HG02571 (cell line): ENCODE results near the gene FBN2.

ENCODE experiments used
- ATAC-seq: cut with Tn5 transposase; IDR thresholded peaks from one replicate; pipeline ENCODE4 v1.9.1; 2021; ENCODE audit warnings: mild to moderate bottlenecking, moderate library complexity; ENCODE audit not compliant: unreplicated experiment

FBN2 gene

DNA sequence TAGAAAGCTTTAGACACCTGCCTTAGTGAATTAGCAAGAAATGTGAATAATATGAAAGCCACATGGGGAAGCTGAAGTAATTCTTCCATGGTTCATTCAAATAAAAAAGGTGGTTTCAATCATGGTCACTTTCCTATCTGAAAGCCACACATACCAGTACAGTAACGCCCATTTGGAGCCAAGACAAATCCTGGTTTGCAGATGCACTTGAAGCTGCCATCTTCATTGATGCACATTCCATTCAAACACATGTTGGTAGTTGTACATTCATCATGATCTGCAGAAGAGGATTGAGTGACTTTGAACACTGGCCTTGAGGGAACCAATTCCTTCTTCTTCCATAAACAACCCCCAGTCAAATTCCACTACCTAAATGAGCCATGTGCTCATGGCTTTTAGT is 161.5 kb downstream of the FBN2 start:
- no peak for ATAC-seq

DNA sequence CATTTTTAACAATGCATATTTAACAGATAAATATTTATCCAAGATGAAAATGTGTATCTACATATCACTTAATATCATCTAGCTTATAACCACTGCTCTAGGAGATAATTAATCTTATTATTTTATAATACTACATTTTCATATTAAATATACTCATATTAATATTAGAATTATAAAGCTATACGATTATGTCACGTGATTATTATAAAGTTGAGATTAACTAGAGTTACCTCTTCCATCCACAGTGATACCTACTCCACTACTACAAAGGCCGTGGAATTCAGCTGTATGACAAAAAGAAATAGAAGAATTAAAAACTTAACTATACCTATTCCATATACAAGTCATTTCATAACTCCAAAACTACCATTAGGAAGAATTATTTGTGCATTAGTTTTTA is 171.9 kb downstream of the FBN2 start:
- ATAC-seq: no peak

DNA sequence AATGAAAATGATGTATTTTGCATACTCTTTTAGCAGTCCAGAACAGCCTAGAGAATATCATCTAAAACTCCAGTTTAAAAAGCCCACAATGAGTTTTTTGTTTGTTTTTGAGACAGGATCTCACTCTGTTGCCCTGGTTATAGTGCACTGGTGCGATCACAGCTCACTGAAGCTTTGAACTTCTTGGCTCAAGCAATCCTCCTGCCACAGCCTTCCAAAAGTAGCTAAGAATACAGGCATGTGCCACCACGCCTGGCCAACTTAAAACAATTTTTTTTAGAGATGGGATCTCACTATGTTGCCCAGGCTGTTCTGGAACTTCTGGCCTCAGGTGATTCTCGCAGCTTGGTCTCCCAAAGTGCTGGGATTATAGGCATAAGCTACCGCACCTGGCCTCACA is 175.7 kb downstream of the FBN2 start:
- ATAC-seq: no peak

DNA sequence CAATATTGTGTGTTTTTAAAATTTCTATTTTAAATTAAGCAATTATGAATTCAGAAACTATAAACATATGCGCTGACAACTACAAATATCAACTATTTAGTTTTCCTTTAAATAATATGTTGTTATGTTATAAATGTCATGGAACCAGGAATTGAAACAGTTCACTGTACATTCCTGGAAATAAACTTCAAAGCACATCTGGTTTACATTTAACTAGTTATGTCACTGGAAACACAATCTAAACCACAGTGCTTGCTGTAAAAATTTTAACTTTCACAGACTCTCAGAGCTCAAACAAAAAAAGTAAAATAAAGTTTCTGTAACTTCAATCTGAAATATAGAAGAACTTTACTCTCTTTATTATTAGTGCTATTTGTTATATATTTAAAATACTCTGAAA is 179.2 kb downstream of the FBN2 start:
- no peak for ATAC-seq

DNA sequence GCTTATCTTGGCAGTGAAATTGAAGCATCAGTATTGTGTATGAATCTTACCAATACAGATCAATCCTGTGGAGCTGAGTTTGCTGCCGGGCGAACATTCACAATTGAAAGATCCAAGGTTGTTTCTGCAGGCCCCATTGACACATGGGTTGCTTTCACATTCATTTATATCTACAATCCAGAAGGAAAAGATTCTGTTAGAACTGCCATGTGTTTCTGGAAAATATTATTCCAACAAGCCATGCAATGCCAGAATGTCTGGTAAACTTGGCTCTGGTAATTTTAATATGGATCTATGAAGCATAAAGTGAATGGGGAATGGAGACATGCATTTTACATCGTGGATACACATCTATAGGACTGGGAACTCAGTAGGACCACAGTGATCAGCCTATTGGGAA is 180.8 kb downstream of the FBN2 start:
- no peak for ATAC-seq

DNA sequence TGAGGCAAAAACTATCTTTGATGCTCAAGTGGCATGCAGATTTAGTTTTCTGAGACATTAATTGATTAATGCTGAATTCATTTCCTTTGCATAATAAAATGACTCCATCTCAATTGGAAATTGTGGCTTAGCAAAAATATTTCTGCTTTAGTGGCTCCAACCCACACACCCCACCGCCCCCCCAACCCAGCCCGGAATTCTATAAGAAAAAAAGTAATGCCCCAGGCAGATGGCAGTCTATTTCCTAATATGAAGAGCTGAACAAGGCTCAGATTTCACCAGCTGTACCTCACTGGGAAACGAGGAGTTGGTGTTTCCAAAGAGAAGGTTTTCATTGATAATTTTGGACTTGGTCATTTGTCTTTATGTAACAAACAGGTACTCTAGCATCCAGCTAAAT is 182.1 kb downstream of the FBN2 start:
- ATAC-seq: no peak

DNA sequence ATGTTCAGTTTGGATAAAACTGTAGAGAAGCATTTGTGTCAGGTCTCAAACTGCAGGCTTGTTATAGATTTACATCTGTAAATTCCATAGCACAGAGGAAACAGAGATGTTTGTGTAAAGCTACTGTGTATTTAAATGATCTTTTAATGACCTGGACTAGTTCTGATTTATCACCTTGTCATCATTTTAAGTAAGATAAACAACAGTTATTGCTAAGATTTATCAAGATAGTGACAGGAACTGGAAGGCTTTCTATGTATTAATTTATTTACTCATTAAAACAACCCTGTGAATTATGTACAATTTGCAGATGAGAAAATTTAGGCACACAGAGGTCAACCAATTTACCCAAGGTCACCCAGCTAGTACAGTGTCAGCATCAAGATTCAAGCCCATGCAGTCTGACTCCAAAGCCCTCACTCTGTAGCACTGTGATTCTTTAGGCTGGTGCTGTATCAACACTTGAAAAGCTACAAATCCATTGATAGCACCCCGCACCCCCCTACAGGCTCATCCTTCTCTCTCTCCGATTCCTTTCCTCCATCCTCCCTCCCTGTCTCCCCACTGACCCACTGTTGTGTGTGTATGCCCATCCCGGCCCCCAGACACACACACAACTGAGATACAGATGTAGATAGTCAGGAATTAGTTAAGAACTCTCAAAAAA is 184.5 kb downstream of the FBN2 start:
- ATAC-seq: no peak

DNA sequence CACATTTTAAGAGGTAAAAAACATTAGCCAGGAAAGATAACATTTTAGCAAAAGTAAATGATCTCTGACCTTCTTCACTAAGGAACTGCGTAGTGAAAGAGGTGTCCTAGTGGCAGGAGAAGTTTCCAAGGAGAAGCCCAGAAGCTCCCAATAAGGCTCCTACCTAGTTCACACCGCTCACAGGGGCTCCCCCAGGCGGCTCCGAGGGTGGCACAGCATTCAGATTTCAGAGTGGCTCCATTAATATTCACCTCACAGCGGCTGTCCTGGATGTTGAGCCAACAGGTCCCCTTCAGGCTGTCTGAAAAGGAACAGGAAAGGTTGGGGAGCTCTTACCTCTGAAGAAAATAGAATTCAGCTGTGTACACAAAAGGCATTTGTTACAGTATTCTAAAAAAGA is 187.3 kb downstream of the FBN2 start:
- ATAC-seq: no peak

DNA sequence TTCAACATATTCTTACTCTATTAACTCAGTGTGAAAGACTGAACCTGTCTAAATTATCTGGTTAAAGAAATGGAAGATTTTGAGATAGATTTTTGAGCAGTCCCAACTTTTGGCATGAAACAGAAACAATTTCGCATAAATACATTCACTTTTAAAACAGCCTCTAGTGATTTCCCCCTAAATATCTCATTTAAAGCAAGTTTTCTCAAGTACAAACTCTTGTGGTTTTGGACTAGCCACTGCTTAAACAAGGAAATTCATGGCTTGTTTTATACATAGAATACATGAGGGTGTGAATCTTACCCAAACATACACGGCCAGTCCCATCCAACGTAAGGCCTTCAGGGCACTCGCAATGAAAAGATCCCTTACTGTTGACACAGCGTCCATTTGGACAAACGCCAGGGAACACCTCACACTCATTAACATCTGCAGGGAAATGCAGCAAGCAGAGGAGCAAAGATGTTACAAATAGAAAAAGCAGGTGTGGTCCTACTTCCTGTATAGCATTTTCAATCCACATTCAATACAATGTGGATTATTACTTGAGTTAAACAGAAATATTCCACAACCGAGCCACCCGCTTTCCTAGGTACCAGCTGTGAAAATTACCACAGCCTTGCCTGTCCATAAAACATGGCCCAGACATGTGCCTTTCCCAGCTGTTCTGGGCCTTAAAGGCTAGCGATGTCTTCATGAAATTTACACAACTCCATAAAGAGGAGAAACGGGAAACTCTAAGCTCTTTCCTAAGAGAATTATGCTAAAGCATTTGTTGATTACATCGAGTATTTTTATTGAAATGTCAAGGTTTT is 188.8 kb downstream of the FBN2 start:
- no peak for ATAC-seq

DNA sequence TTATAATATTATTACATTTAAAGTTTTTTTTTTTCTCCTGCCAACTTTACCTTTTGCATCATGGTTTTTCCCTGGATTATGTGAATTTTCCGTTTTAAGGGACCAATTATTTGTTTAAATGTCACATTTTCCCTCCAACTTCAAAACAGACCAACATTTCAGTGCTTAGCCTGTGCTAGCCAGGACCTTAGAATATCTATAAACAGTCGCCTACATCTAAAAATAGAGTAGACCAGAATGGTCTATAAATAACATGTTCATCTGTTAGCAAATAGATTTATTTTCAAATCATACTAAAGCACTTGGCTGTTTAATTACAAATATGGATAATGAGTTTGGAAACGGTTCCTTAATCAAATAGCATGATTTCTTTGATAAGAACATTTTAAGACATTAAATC is 192.0 kb downstream of the FBN2 start:
- no peak for ATAC-seq

DNA sequence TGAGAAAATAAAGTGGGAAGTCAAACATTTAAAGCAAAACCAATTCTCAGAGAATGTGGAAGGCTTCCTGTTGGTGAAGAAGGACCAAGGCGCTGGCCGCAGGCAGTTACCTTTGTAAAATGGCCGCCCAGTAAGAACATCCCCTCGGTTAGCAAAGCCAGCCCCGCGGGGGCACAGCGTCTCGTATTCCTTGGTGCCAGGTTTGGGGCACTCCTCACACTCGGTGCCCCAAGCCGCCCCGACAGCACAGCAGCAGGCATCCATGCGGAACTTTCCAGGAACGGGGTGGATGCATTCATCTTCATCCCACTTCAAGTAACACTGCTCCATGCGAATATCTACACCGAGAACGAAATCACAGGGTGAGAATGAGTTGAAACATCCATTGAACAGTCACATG is 192.8 kb downstream of the FBN2 start:
- ATAC-seq: no peak

DNA sequence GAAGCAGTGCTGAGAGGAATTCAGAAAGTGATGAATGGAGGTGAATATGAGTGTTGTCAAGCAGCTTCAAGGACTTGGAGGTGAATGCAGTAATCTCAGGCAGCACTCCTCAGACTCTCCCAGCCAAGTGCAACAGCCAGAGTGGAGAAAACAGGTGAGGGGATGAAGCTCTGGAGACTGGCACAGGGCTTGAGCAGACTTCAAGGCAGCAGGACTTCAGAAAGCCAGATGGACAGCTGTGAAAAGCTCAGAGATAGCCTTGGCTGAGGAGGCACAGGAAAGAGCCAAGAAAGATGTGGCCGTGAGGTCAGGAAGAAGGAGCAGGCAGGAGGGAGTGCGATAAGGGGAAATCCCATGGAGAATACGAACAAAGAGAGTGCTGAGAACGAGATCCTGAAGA is 194.9 kb downstream of the FBN2 start:
- ATAC-seq: no peak

DNA sequence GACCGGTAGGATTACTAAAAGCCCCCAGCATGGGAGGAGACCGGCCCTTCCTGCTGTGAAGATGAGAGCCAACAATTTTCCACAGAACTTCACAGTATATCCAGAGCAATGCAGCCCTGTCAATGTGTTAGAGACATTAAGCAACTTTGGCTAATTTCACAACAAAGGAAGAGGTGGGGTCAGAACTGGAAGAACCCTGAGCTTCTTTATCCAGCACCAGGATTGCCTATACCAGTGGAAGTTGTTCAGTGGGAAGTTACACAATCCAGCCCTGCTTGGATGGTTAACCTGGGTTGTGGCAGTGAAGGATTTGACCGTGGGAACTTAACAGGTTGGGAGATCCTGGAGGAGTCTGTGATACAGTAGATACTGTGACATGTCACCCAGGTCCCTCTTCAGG is 197.0 kb downstream of the FBN2 start:
- ATAC-seq: no peak

DNA sequence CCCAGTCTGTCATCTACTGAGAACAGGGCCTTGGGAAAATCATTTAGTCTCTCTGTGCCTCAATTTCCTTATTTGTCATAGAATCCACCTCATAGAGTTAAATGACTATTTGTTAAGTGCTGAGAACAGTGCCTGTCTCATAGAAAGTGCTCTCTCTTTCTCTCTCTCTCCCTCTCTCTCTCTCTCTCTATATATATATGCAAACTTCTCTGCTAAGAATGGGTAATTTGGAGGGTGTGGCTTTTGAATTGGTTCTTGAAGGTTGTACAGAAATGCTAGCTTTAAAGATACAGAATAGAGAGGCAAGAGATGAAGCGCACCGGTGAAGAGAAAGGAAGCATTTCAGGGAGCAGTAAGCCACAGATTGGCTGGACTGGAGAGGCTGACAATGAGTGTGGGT is 197.4 kb downstream of the FBN2 start:
- no peak for ATAC-seq

DNA sequence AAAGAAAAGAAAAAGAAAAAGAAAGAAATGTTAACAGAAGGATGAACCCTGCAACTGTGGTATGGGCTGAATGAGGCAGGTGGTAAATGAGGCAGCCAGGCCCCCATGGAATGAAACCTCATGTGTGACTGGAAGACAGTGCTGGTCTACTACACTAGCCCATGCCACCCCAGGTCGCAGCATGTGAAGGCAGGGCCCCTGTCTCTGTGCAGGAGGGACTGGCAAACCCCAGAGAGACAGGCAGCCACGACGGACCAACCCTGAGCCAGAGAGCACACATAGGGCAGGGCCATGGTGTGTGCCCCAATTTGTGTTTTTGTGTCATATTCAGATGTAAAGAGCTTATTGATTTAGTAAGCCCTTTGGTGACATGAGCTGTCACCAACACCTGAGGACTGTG is 198.5 kb downstream of the FBN2 start:
- no peak for ATAC-seq

DNA sequence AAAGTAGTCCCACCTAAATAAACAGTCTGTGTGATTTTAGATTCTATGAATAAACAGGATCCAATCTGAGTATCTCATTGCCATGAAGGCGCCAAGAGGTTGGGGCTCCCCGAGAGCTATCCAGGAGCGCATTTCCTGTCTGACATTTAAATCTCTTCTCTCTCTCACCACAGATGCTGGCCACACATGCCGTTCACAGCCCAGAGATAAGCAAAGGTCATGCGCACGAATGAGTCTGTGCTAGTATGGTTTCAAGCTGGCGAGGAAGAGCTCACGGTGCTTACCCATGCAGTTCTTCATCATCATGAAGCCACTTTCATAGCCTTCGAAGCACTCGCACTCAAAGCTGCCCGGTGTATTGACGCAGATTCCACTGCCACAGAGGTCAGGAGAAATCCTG is 199.4 kb downstream of the FBN2 start:
- ATAC-seq: no peak

DNA sequence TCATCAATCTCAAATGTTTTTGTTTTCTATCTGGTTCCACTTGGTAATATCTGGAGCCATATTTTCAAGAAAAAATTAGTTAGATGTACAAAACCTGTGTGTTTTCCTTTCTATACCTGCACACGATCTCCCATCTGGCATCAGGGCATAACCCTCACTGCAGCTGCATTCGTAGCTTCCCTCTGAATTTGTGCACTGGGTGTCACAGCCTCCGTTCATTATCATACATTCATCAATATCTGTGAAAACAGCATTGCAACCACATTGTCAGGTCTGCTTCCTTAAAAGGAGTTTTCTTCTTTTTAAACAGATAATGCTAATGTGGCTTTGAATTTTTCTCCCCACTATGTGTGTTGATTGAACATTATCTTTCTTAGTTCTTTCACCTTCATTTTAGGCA is 202.7 kb downstream of the FBN2 start:
- no peak for ATAC-seq

DNA sequence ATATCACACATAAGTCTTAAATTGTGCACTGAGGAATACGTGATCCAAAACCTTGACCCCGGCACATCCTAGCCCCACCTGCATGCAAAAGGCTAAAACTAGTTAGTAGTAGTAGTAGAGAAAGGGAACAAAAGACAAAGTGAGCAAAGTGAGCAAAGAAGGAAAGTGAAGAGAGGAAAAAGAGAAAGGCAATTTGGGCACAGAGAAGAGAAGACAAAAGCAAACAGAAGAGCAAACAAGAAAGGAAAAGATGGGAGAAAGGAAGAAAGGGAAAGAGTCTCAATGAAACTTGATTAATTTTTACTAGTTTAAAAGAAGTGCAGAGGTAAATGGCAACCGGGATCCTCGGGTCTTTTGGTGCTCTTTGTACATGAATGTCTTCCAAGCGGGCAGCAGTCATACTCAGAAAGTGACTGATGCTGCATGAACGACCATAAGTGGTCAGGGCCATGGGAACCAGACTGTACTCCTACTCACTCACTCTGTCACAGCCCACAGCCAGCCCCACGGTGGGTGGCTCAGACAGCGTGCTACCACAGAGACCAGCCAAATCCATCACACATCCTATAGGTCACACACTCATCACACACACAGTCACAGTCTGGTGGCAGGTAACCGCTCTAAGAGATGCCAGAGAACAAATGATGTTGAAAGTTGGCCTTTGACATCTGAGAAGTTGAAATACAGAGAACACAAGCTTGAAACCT is 203.9 kb downstream of the FBN2 start:
- no peak for ATAC-seq

DNA sequence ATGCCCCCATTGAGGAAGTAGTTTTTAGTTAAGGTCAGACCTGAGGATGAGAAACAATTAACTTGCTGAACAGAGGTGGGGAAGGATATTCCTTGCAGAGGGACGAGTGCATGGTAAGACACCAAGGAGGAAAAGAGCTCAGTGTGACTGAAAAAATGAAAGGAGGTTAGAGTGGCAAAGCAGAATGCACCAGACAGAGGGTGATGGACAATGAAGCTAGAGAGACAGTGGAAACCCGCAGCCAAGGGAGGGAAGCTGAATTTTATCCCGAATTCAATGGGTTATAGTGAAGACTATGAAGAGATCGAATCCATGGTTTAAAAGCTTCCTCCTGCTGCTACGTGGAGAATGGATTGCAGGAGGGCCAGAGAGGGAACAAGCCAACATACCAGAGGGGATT is 206.8 kb downstream of the FBN2 start:
- ATAC-seq: no peak

DNA sequence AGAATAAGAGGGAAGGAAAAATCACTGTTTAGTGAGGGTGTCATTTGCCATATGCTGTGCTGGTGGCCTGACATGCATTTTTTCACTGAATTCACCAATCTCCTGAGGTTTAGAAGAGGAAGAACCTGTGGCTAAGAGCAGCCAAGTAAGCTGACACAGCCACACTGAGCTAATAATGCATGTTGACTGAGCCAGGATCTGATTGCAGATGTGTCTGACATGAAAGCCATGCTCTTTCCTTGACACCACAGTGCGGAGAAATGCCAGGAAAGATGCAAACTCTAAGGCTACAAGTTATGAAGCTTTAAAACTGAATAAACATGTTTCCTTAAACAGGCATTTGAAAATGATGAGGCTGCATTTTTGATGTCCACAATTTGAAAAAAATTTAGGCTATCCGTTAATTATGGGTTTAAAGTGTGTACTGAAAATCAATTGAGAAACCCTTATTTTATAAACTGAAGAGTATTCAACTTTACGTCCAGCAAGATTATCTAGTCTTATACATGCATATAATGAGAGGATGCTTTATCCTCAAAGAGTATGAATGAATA is 208.6 kb downstream of the FBN2 start:
- no peak for ATAC-seq

DNA sequence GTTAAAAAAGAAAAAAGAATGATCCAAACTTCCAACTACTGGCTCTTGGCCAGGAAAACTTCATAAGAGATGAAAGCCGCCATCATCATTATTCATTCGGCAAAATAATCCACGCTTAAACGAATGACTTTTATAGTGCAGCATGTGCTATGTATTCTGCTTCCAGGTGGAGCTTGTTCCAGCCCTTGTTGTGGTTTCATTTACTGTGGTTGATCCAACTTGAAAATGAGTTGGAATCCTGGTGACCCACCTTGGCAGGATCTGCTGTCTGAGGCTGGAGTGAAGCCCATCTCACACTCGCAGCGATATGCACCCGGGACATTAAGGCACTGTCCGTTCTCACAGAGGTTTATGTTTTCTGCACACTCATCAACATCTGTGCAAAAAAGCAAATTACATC is 209.6 kb downstream of the FBN2 start:
- ATAC-seq: no peak

DNA sequence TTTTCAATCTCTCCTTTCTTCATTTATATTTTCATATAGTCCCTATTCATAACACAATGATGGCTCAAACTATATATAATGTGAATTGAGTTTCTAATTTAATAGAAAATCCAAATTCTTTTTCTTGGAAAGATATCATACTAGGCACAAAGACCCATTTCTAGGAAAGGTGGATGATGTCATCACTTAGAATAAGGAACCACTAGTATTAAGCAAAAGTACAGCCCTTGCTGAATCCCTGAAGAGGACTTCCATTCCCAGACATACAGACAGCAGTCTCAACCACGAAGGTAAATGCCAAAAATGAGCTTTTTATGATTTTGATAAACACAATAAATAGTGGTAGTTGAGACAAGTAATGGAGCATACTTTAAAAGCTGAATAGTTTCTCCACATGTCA is 210.0 kb downstream of the FBN2 start:
- no peak for ATAC-seq
